GM19351 (cell line): ENCODE data around the gene FGF13.
A peak's percentile ranks its signal among the peaks of the same experiment; 100 is the strongest.

Source experiments
- ATAC-seq: cut with Tn5 transposase; IDR thresholded peaks from one replicate; pipeline ENCODE4 v1.9.1; 2021; ENCODE audit warnings: mild to moderate bottlenecking, moderate library complexity; ENCODE audit not compliant: unreplicated experiment

FGF13 gene

GRCh38 chrX:138711399-138712347 is at the start of gene FGF13:
TSS of gene FGF13 (minus strand) at chrX:138711717. CDS start at chrX:138711003, 714 bp downstream.
- ATAC-seq: no peak

GRCh38 chrX:138759217-138759943 is 47.9 kb upstream of the FGF13 start:
- no peak for ATAC-seq

GRCh38 chrX:138756234-138756633 is 44.7 kb upstream of the FGF13 start:
- ATAC-seq: no peak

GRCh38 chrX:138754861-138755260 is 43.3 kb upstream of the FGF13 start:
- no peak for ATAC-seq

- ATAC-seq: peak; percentile 42
Measured at GRCh38 chrX:138748480-138748879, 37.0 kb upstream of the FGF13 start.

GRCh38 chrX:138745196-138745595 is 33.7 kb upstream of the FGF13 start:
- peak; percentile 84 for ATAC-seq

GRCh38 chrX:138742217-138742616 is 30.7 kb upstream of the FGF13 start:
- ATAC-seq: no peak

GRCh38 chrX:138740341-138740740 is 28.8 kb upstream of the FGF13 start:
- ATAC-seq: no peak

GRCh38 chrX:138723301-138723700 is 11.8 kb upstream of the FGF13 start:
- no peak for ATAC-seq

GRCh38 chrX:138719396-138719795 is 7.9 kb upstream of the FGF13 start:
- no peak for ATAC-seq

- no peak for ATAC-seq
Measured at GRCh38 chrX:138718941-138719340, 7.4 kb upstream of the FGF13 start.

- ATAC-seq: no peak
Measured at GRCh38 chrX:138710866-138711341, 613 bp downstream of the FGF13 start.

GRCh38 chrX:138709886-138710791 is 1.4 kb downstream of the FGF13 start:
- ATAC-seq: no peak

- no peak for ATAC-seq
Measured at GRCh38 chrX:138708268-138708667, 3.2 kb downstream of the FGF13 start.

- ATAC-seq: no peak
Measured at GRCh38 chrX:138704596-138704995, 6.9 kb downstream of the FGF13 start.

- no peak for ATAC-seq
Measured at GRCh38 chrX:138704101-138704500, 7.4 kb downstream of the FGF13 start.

- no peak for ATAC-seq
Measured at GRCh38 chrX:138692591-138692990, 18.9 kb downstream of the FGF13 start.

GRCh38 chrX:138691186-138691585 is 20.3 kb downstream of the FGF13 start:
- ATAC-seq: no peak

GRCh38 chrX:138690591-138690990 is 20.9 kb downstream of the FGF13 start:
- no peak for ATAC-seq

- ATAC-seq: no peak
Measured at GRCh38 chrX:138683600-138683999, 27.9 kb downstream of the FGF13 start.

GRCh38 chrX:138669693-138670092 is 41.8 kb downstream of the FGF13 start:
- no peak for ATAC-seq
